ENCODE results near the gene MED27.
A peak's percentile ranks its signal among the peaks of the same experiment; 100 is the strongest.
"Not testable (repeated sequence)": the region's sequence is repeated elsewhere in the genome, so short reads cannot be mapped to it uniquely, and the experiment has no call there.

The MED27 gene

DNA sequence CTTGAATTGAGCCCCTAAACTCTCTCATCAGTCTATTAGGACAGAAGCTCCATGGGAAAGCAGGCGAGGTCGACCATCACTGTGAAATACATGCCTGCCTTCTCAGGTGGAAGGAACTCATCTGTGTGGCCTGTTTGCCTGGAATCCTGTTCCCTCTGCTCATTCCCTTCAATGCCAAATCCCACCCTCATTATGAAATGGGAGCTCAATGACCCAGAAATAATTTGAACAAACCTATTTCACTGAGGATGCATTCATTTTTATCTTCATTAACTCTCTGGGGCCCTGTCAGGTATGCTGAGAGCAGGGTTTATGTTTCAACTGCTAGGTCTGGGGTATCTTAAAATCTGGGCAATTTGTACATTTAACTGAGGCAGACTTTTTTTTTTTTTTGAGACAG, 142.2 kb downstream of the MED27 start:
- DNase-seq = no peak

DNA sequence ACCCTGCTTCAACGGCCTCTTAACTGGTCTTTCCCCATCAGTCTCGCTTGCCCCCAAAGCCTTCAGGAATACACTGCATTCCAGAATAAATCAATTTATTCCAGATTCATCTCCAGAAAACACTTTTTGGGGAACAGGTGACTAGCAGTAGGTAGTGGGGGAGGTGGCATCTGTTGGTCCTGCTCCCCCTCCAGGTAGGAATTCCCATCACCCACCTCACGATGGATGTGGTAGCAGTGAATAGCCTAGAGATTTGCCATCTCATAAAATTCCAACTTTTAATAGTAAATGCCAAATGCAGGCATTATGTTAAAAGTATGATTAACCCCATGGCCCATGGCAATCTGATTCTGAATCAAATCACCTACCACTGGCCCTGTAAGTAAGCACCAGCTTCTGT, 142.7 kb downstream of the MED27 start:
- DNase-seq = no peak

DNA sequence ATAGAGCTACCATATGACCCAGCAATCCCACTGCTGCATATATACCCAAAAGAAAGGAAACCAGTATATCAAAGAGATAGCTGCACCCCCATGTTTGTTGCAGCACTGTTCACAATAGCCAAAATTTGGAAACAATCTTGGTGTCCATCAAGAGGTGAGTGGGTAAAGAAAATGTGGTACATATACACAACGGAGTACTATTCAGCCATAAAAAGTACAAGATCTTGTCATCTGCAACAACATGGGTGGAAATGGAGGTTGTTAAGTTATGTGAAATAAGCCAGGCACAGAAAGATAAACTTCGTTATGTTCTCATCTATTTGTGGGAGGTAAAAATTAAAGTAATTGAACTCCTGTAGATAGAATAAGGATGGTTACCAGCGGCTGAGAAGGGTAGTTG, 145.0 kb downstream of the MED27 start:
- no peak for DNase-seq

DNA sequence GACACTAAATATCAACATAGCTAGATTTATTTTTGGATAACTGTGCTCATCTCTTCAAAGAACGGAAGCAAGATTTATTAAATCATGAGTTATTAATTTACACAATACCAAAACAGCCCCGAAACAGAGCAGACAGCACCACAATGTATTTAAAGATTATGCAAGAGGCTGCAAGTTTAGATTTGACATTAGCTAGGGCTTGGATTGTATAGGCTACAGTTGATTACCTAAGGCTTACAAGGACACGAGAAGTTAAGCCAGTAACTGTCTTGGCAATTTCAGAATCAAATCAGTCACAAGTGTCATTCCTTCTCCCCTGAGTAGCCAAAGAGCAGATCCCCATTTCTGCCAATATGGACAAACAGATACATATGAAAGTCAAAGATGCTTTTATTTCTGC, 152.6 kb downstream of the MED27 start:
- no peak for DNase-seq

DNA sequence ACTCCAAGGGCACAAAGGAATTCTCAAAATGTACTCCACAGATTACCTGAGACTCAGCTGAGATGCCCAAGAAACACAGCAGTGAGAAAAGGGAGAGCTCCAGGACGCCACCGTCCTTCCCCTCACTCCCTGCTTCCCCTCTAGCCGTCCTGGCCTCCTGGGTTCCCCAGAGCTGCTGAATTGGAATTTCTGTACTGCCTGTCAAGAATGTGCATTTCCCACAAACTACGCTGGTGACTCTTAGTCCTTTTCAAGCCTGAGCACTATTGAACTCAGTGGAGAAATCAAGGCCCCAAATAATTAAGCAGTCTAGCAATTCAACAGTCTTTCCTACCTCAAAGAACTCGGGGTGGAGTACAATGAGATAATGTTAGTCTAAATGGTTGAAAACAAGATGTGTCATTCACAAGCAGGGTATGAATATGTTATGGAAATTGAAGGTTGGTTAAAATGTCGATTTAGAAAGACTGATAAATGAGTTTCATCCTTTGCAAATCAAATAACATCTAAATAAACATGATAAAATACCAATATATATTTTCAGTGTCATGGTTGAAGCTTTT, 153.2 kb downstream of the MED27 start:
- DNase-seq = no peak

DNA sequence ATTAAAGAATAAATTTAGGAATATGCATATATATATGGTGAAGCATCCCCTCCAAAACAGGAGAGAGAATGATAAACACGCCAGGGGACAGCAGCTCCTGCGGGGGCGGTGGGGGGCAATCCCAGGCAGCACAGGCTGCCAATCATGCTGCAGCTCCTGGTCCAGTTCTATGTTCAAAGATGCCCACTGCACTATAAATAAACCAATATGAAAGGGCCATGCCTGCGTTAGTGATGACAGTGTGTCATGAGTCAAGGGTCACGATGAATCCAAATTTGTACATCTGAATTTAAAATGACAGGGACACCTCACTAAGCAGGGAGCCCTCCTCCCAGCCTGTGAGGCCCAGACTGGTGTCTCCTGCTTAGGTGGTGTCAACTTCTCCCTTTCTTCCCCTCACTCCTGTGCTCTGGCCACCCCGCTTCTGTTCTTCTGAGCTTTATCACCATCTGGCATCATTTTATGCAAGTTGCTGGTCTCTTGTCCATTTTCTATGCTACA, 153.9 kb downstream of the MED27 start:
- DNase-seq = no peak

DNA sequence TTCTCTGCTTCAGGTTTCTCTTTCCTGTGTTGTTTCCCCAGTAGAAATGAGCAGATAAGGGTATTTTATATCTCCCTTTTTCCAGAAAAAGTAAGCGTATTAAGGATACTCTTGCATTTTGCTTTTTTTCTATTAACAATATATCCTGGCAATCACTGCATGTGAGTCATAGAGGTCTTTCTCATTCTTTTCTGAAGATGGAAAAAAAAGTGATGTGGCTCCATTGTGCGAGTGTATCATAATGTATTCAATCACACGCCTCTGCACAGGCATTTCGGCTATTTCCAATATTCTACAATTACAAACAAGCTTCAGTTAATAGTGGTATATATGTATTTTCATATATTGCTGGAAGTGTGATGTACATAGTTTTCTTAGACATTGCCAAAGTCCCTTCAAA, 155.9 kb downstream of the MED27 start:
- DNase-seq = no peak

DNA sequence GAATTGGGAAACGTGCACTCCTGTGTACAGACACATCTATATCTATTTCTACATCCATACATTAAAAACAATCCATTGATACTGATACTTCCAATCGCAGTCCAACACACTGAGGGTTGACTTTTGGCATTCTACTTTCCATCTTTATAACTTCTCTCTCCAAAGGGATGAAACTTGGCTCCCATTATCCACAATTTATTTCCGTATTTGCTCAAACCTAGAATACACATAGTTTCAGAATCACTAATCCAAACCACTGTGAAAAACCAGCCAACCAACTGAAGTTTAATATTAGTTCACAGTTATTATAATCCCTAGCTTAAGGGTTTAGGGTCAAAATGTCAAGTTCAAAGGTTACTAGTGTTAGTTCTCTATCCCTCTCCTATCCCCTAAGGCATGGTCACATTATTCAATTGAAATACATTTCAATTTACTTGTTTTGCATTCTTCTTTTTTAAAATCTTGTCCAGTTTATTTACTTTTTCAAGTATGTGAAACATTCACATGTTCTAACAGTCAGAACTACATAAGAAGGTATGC, 156.5 kb downstream of the MED27 start:
- DNase-seq = no peak

DNA sequence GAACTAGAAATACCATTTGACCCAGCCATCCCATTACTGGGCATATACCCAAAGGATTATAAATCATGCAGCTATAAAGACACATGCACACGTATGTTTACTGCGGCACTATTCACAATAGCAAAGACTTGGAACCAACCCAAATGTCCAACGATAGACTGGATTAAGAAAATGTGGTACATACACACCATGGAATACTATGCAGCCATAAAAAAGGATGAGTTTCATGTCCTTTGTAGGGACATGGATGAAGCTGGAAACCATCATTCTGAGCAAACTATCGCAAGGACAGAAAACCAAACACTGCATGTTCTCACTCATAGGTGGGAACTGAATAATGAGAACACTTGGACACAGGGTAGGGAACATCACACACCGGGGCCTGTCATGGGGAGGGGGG, 158.0 kb downstream of the MED27 start:
- not testable (repeated sequence) for DNase-seq

DNA sequence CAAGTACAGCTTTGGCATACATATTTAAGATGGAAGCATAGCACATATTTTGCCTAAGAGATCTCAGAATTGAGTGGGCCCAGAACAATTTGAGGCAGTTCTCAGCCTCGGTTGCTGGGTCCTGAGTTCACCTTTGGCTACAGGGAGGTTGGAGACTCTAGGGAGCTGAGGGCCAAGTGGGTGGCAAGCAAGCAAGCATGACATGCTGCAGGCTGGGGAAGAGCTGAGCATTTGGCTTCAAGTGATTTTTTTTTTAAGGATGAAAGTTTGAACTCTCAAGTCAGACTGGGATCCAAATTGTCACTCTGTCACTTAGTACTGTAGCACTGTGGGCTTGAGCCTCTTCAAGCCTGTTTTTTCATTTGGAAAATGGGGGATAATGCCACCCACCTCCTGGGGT, 160.5 kb downstream of the MED27 start:
- DNase-seq = no peak

DNA sequence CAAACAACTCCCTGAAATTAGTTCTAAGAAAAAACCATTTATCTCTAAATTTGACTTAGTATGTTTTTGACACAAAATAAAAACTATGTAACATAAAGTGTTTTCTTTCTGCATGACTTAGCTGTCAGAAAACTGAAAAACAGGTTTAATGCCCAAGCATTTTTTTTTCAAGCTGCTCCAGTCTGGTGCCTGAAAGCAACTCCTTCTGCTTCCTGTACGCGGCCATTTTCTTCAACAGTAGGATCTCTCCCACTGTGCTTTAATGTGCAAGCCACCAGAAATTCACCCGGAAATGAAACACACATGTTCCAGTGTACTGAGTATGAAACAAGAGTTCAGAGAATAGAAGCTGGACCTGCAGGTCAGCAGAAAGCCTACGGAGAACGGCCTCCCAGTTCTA, 161.2 kb downstream of the MED27 start:
- no peak for DNase-seq

DNA sequence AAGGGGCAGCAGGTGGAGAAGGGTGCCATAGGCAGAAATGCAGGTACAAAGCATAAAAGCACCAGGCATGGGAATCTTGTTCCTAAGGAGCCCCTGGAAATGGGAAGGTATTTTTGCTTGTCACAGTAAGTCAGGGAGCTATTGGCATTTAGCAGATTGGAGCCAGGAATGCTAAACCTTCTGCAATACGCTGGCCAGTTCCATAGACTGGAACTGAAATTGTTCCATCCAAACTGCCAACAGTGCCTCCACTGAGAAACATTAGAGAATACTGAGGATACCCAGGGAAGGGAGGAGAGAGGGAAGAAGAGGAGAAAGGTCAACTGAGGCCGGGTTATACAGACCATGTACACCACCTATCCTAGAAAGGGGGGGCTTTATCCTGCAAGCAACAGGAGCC, 162.7 kb downstream of the MED27 start:
- no peak for DNase-seq

DNA sequence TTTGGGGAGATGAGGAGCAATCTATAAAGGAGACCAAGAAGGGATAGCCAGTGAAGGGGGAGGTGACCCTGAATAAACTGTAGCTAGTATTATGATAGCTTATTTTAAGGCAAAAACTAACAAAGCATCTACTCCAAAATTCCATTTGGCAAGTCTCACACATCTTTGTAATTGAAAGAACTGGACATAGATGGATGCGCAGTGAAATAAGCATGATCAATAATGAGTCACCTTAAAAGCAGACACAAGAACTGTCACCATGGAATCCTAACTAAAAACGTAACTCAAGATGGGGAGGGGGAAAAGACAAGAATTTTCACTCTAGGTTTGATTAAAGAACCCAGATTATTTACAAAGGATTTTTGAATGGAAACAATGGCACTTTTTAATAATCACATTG, 164.5 kb downstream of the MED27 start:
- no peak for DNase-seq

DNA sequence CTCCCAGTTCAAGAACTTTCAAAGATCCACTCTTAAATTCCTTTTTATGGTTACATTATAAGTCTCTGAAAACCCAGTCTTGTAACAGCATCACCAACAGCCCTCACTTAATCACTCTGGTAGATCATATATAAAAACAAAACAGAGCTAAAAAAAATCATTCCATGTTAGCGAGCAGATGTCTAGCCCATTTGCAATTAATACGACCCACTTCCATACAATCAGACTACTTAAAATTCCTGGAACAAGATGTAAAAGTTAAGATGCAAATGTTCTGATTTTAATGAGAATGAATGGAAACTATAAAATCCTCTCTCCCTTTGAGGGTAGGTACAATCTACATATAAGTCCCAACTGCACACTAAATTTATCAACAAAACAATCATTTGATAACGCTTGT, 167.0 kb downstream of the MED27 start:
- no peak for DNase-seq

DNA sequence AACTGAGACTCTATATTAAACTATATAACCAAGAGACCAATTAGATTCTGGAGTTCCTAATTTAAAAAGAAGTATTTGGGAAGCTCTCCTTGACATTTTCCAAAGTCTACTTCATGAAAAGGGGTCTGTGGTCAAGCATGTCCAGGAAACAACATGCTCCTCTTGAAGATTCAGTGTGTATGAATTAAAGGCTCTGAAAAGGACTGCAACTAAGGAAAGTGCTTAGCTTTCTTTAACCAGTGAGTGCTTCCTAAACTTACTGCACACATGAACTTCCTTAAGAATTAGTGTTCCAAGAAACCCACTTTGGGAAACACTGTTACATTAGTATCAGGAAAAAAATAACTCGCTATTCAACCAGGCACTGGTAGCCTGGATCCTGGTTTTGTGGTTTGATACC, 167.6 kb downstream of the MED27 start:
- DNase-seq = no peak

DNA sequence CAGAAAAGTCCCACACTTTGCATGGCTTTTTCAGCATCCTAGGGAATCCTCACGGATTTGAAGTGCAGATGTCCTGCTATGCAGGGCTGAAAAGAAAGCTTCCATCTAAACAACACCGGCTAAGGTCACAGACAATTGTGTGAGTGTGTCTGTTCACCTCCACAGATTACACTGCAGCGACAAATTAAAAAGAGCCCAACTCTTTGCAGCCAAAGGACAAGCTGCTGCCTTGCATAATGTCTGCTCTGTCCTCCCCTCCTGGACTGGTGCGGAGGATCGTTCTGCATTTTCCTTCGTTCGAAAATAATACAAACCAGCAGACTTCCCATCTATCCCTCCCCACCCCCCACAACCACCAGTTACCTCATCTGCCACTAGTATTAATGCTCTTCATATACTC, 169.1 kb downstream of the MED27 start:
- no peak for DNase-seq

DNA sequence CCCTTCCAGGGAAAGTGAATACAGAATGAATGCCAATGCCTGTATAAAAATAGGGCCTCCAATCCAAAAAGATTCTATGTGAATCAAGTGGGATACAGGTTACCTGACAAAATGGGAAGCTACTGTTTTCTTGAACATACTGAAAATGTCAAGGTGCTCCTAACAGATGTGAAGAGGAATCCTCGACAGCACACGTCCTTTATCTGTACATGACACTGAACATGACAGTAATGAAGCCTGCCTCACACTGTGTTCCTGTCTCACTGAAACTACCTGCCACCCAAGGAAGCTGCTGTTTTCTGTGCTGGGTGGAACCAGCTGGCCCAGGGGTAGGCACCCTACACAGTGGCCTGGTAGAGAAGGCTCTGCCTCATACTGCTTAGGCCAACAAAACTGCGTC, 174.5 kb downstream of the MED27 start:
- no peak for DNase-seq

DNA sequence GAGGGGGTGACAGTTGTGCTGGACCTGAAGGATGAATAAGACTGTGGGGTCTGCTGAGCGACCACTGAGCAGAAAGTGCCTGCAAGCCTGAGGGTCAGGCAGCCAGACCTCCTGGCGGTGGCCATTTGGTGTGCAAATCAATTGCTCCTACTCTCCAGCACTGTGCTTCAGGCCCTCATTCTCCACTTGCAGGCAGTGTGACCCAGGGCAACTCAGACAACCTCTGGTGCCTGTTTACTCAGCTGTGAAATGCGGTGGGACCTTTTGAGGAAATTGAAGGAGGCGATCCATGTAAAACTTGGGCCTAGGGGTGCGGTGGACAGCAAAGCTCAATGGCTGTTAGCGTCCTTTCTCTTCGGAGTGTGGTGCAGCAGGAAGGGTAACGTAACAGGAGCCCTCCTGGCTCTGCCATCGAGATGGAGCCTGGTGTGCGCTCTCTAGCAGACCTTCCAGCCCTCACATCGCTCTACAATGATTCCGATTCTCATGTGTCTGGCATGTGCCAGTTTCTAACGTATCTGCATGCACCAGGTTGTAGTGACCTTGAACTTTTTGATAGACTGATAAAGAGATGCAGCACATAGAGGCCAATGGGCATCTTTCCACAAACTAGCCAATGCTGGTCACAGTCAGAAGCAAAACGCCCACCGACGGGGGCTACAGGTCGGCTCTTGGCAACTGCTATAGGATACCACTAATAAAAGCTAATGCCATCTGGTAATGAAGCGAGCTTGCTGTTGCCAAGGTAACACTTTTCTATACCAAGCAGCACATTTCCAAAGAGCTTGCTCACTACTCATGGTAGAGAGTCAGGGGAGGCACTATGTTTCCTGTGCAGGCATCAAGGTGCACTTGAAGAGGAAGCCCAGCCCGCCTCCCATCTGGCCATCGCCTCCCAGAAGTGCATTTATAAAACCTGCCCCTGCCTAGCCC, 180.1 kb downstream of the MED27 start:
- peak in 8 of 56 donors; percentile 3 to 49 (median 19) for DNase-seq

DNA sequence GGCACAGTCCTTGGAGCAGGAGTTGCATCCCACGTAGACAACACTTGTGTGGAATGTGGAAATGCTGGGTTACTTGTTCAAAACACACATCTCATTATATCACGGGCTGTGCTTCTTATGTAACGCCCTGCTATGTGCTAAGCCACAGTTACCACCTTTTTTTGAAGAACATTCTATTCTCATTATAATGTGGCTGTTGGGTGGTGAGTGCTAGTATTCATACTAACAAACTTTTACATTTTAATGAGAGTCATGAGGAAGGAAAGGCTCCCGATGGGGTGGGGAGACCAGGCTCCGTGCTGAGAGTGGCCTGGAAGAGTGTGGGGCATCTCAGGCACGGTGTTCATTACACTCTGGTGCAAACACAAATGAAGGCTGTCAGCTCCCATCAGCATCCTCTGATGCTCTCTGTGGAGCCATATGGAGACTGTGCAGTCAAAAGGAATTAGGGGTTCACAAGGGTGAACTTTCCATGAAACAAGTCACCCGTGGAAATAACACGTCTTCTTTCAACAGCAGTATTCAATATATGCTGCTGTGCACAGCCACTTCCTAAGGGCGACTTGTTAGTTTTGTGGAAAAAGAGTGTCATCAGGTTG, 186.7 kb downstream of the MED27 start:
- DNase-seq = no peak

DNA sequence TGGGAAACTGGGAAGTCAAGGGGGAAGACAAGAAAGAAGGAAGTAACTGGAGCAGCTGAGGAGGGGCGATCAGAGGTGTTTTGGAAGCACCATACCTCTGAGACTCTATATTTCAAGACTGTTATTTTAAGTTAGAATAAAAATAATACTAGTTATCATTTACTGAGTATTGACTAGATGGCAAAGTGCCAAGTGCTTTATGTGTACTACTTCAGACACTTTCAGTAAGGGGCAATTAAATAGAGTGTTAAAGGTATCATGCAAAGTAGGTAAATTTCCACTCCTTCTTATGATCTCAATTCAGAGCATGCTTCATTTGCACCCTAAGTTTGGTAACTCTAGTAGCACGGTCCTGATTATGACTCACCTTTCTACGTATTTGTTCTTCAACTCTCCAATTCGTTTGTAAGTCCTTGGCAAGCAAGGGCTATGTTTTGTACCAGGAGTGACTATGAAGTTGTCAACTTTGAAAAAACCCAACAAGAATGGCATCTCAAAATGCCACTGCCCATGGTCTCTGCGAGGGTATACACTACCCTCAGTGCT, 187.4 kb downstream of the MED27 start:
- DNase-seq = no peak

DNA sequence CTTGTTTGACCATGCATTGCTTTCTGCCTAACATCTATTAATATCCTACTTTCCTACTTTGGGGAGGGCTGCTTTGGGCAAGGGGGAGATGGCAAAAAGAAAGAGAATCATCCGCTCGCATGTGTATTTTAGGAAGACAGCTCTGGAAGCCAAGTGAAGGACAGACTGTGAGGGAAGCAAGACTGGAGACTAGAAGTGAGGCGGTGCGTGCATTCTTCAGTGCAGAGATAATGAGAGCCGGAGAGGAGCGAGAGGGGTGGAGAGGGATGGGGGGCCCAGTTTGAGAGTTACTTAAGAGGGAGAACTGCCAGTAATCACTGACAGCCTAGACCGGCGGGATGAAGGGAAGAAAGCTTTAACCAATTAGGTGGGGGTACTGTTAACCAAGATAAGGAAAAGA, 188.1 kb downstream of the MED27 start:
- no peak for DNase-seq

Data from amygdala (tissue), 56 donors.